ENCODE data around the gene PTPN18. TPM values are rescaled to one million over a fixed set of nuclear protein-coding genes. Genes with fewer than 3 reads are reported as not detected.

Gene PTPN18
- total RNA-seq, 1 experiment from 2014 or later = 16.3 TPM

- no peak overlapping the region for H2BK5ac ChIP-seq (ENCODE audit: insufficient read length, low read length)
- no peak overlapping the region for H3K4me2 ChIP-seq (ENCODE audit: insufficient read depth, insufficient read length, low read length)
- Mint-ChIP-seq H3K9me3 (no peaks in the 10 kb centered on the region), H3K4me3 (no peak overlapping the region), H3K27me3 (ENCODE audit: low read depth) (no peaks in the 10 kb centered on the region; the same call in 1 of the 2 replicates), H3K36me3 (ENCODE audit: insufficient read depth in 1 of 3, low read depth in 3 of 3) (peaks cover 0 to 11% (median 9%) of the 10 kb centered on the region in 3 experiments; a peak in 5 of 7 replicates), H3K4me1 (peaks cover 3 to 9% of the 10 kb centered on the region in 2 experiments), H3K27ac (no peak overlapping the region; a peak in 1 of 7 replicates)
- H3K14ac ChIP-seq (ENCODE audit: insufficient read depth, low read length) = no peak overlapping the region
- no peak overlapping the region for H3K18ac ChIP-seq (ENCODE audit: insufficient read length, low read depth, low read length)
- H3K27ac ChIP-seq (ENCODE audit: insufficient read length, low read depth, low read length) = no peak overlapping the region
- no peaks in the 10 kb centered on the region for H3K79me2 ChIP-seq (ENCODE audit: insufficient read depth, low read length)
- H3K23ac ChIP-seq (ENCODE audit: insufficient read length, low read depth, low read length) = no peak overlapping the region
- no peaks in the 10 kb centered on the region for H3K23me2 ChIP-seq (ENCODE audit: insufficient read length, low read depth, low read length, poor library complexity, severe bottlenecking)
- no peak overlapping the region for H2BK20ac ChIP-seq (ENCODE audit: low read depth, low read length, poor library complexity, severe bottlenecking)
- no peaks in the 10 kb centered on the region for H3K9me3 ChIP-seq (ENCODE audit: control insufficient read depth, low read depth, low read length)
- H4K8ac ChIP-seq (replicated peaks; ENCODE audit: insufficient read length, low read depth, low read length) = no peak overlapping the region
- no peak overlapping the region for H2BK12ac ChIP-seq (ENCODE audit: insufficient read length, low read depth, low read length)
- no peak overlapping the region for H2BK15ac ChIP-seq (ENCODE audit: low read depth, low read length)
- no peak overlapping the region for H3T11ph ChIP-seq (ENCODE audit: low read length)
- no peak overlapping the region for H2AK5ac ChIP-seq (ENCODE audit: insufficient read length, low read length)
- H3K4me1 ChIP-seq (ENCODE audit: insufficient read depth, low read length) = no peaks in the 10 kb centered on the region
- H4K5ac ChIP-seq (ENCODE audit: insufficient read length, low read depth, low read length) = no peak overlapping the region
- WGBS (ENCODE audit: extremely low coverage, insufficient read length, low lambda C conversion rate) = no CpG with 5 or more reads among the region's 3 CpGs
- H3K27me3 ChIP-seq (ENCODE audit: insufficient read depth, low read length) = no peaks in the 10 kb centered on the region
- H4K20me1 ChIP-seq (ENCODE audit: control insufficient read depth, insufficient read depth, insufficient read length) = no peaks in the 10 kb centered on the region
- TF ChIP-seq, protein P1, sequence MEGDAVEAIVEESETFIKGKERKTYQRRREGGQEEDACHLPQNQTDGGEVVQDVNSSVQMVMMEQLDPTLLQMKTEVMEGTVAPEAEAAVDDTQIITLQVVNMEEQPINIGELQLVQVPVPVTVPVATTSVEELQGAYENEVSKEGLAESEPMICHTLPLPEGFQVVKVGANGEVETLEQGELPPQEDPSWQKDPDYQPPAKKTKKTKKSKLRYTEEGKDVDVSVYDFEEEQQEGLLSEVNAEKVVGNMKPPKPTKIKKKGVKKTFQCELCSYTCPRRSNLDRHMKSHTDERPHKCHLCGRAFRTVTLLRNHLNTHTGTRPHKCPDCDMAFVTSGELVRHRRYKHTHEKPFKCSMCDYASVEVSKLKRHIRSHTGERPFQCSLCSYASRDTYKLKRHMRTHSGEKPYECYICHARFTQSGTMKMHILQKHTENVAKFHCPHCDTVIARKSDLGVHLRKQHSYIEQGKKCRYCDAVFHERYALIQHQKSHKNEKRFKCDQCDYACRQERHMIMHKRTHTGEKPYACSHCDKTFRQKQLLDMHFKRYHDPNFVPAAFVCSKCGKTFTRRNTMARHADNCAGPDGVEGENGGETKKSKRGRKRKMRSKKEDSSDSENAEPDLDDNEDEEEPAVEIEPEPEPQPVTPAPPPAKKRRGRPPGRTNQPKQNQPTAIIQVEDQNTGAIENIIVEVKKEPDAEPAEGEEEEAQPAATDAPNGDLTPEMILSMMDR (conservative IDR thresholded peaks at IDR 0.05) = no peak
- no peak overlapping the region for H3K4ac ChIP-seq (ENCODE audit: low read depth, low read length)
- H2AFZ ChIP-seq (ENCODE audit: low read length) = no peak overlapping the region
- H3K9ac ChIP-seq (ENCODE audit: extremely low read depth, insufficient read length, low read length) = no peak overlapping the region
- H4K91ac ChIP-seq (ENCODE audit: insufficient read length, low read depth, low read length) = no peak overlapping the region
- no peak overlapping the region for H2BK120ac ChIP-seq (ENCODE audit: low read depth, low read length, poor library complexity, severe bottlenecking)
- no peak overlapping the region for H3K56ac ChIP-seq (ENCODE audit: insufficient read length, low read depth, low read length)
- no peak for DNase-seq
- no peaks in the 10 kb centered on the region for H3K79me1 ChIP-seq (ENCODE audit: insufficient read depth, low read depth, low read length, poor library complexity, severe bottlenecking)
These were observed 22.5 kb downstream of the PTPN18 start for GRCh38 chr2:130378206-130378897.
